ENCODE data around the gene HPSE2. TPM values are rescaled to one million over a fixed set of nuclear protein-coding genes. Genes with fewer than 3 reads are reported as not detected.

Gene HPSE2
- total RNA-seq, 1 experiment from 2014 or later = not detected

DNA sequence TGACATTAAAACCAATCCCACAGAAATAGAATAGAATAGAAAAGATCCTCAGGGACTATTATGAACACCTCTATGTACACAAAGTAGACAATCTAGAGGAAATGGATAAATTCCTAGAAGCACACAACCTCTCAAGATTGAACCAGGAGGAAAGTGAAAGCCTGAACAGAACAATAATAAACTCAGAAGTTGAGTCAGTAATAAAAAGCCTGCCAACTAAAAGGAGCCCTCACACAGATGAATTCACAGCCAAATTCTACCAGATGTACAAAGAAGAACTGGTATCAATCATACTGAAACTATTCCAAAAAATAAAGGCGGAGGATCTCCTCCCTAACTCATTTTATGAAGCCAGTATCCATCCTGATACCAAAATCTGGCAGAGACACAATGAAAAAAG is 568.6 kb downstream of the HPSE2 start:
- intact Hi-C loops (cut with micrococcal nuclease; ENCODE audit: unreplicated experiment) = no loop called here
- Histone ChIP-seq H3F3A (ENCODE audit: insufficient read depth, low read depth) (no peaks in the 10 kb centered on the region), H3K27me3 (ENCODE audit: insufficient read depth, low read depth) (no peaks in the 10 kb centered on the region), H3K36me3 (ENCODE audit: low read depth) (no peaks in the 10 kb centered on the region), H3K27ac (no peak overlapping the region), H3K4me1 (replicated peaks; ENCODE audit: insufficient read depth) (no peaks in the 10 kb centered on the region), H3K4me3 (no peak overlapping the region), H3K79me2 (ENCODE audit: low read depth) (no peaks in the 10 kb centered on the region), H3K4me2 (no peak overlapping the region), H3K9me3 (ENCODE audit: insufficient read depth, low read depth) (no peaks in the 10 kb centered on the region), H3K9me2 (ENCODE audit: insufficient read depth) (no peaks in the 10 kb centered on the region), H2AFZ (no peak overlapping the region), H4K20me1 (ENCODE audit: insufficient read depth) (no peaks in the 10 kb centered on the region)
- no peak for DNase-seq
- ChIA-PET POLR2A (ENCODE audit: unreplicated experiment) (no interaction called here), CTCF (no interaction called here)
- no TSS peak for BruUV-seq (replicated peaks)
- TF ChIP-seq EZH2 (IDR thresholded peaks at IDR 0.05; ENCODE audit: low read depth) = no peak
- TF ChIP-seq, protein P1, sequence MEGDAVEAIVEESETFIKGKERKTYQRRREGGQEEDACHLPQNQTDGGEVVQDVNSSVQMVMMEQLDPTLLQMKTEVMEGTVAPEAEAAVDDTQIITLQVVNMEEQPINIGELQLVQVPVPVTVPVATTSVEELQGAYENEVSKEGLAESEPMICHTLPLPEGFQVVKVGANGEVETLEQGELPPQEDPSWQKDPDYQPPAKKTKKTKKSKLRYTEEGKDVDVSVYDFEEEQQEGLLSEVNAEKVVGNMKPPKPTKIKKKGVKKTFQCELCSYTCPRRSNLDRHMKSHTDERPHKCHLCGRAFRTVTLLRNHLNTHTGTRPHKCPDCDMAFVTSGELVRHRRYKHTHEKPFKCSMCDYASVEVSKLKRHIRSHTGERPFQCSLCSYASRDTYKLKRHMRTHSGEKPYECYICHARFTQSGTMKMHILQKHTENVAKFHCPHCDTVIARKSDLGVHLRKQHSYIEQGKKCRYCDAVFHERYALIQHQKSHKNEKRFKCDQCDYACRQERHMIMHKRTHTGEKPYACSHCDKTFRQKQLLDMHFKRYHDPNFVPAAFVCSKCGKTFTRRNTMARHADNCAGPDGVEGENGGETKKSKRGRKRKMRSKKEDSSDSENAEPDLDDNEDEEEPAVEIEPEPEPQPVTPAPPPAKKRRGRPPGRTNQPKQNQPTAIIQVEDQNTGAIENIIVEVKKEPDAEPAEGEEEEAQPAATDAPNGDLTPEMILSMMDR (conservative IDR thresholded peaks at IDR 0.05) = no peak

DNA sequence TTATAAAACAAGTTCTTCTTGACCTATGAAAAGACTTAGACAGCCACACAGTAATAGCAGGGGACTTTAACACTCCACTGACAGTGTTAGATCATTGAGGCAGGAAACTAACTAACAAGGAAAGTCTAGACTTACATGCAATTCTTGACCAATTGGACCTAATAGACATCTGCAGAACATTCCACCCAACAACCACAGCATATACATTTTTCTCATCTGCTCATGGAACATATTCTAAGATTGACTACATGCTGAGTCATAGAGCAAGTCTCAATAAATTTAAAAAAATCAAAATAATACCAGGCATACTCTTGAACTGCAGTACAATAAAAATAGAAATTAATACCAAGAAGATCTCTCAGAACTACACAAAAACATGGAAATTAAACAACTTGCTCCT is 569.4 kb downstream of the HPSE2 start:
- Histone ChIP-seq H2AFZ (no peak overlapping the region), H3K9me2 (ENCODE audit: insufficient read depth) (no peaks in the 10 kb centered on the region), H3K4me2 (no peak overlapping the region), H3K36me3 (ENCODE audit: low read depth) (no peaks in the 10 kb centered on the region), H4K20me1 (ENCODE audit: insufficient read depth) (no peaks in the 10 kb centered on the region), H3K79me2 (ENCODE audit: low read depth) (no peaks in the 10 kb centered on the region), H3K4me3 (no peak overlapping the region), H3K27me3 (ENCODE audit: insufficient read depth, low read depth) (no peaks in the 10 kb centered on the region), H3K4me1 (replicated peaks; ENCODE audit: insufficient read depth) (no peaks in the 10 kb centered on the region), H3K27ac (no peak overlapping the region), H3F3A (ENCODE audit: insufficient read depth, low read depth) (no peaks in the 10 kb centered on the region), H3K9me3 (ENCODE audit: insufficient read depth, low read depth) (no peaks in the 10 kb centered on the region)
- no peak for DNase-seq
- ChIA-PET CTCF (no interaction called here), POLR2A (ENCODE audit: unreplicated experiment) (no interaction called here)
- BruUV-seq (replicated peaks) = no TSS peak
- intact Hi-C loops (cut with micrococcal nuclease; ENCODE audit: unreplicated experiment) = no loop called here
- TF ChIP-seq, protein P1 (conservative IDR thresholded peaks at IDR 0.05) = no peak
- no peak for TF ChIP-seq EZH2 (IDR thresholded peaks at IDR 0.05; ENCODE audit: low read depth)

DNA sequence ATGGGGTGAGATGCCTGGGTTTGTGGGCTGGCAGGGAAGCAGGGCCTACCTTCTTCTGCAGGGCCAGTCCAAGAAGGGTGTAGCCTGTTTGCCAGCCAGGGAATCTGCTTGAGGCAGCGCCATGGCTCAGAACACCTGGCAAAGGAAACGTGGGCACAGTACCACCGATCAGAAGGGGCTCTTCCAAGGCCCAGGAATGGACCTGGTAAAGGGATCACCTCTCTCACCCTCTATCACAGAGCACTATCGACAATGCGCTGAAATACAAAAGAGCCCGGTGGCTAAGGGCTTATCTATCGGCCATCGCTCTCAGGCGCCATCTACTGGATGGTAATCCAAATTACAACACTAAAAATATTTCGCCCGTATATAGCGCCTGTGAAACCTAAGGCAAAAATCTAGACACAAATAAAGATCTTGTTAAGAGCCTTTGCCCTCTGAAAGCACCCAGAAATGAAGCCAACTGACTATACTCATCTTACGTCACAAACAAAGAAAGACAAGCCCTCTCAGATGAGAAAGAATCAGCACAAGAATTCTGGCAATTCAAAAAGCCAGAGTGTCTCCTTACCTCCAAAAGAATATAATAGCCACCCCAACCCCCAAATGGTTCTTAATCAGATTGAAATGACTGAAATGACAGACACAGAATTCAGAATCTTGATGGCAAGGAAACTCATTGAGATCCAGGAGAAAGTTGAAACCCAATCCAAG is 571.2 kb downstream of the HPSE2 start:
- Histone ChIP-seq H4K20me1 (ENCODE audit: insufficient read depth) (no peaks in the 10 kb centered on the region), H3K4me1 (replicated peaks; ENCODE audit: insufficient read depth) (no peaks in the 10 kb centered on the region), H3K9me2 (ENCODE audit: insufficient read depth) (no peaks in the 10 kb centered on the region), H3K9me3 (ENCODE audit: insufficient read depth, low read depth) (no peaks in the 10 kb centered on the region), H3K27me3 (ENCODE audit: insufficient read depth, low read depth) (no peaks in the 10 kb centered on the region), H3K79me2 (ENCODE audit: low read depth) (no peaks in the 10 kb centered on the region), H3F3A (ENCODE audit: insufficient read depth, low read depth) (no peaks in the 10 kb centered on the region), H3K4me3 (no peak overlapping the region), H3K4me2 (no peak overlapping the region), H2AFZ (no peak overlapping the region), H3K27ac (no peak overlapping the region), H3K36me3 (ENCODE audit: low read depth) (no peaks in the 10 kb centered on the region)
- TF ChIP-seq EZH2 (IDR thresholded peaks at IDR 0.05; ENCODE audit: low read depth) = no peak
- TF ChIP-seq, protein P1 (conservative IDR thresholded peaks at IDR 0.05) = peak; percentile 64
- ChIA-PET CTCF (no interaction called here), POLR2A (ENCODE audit: unreplicated experiment) (no interaction called here)
- intact Hi-C loops (cut with micrococcal nuclease; ENCODE audit: unreplicated experiment) = loop anchor here (5.0 kb wide), 2 partner anchors 357 to 422 kb away; no protein-coding TSS in a partner anchor
- DNase-seq = no peak
- BruUV-seq (replicated peaks) = no TSS peak

Measured in PC-9 (cell line).